GM23248 (cell line): ENCODE data around the gene DPM3.

ENCODE experiments used
- EZH2 ChIP-seq: fragments of 200-600 bp; sonication (generic); IDR thresholded peaks from 2 replicates; pipeline ENCODE4 v1.6.1; 2018; ENCODE audit warnings: antibody characterized with exemption, mild to moderate bottlenecking; ENCODE audit not compliant: insufficient read depth, poor library complexity, severe bottlenecking
- EZH2phosphoT487 ChIP-seq: fragments of 200-600 bp; sonication (generic); IDR thresholded peaks from 2 replicates; pipeline ENCODE4 v1.6.1; 2018; ENCODE audit warnings: antibody characterized with exemption, moderate library complexity, mild to moderate bottlenecking, low read depth; ENCODE audit not compliant: insufficient read depth

DNA sequence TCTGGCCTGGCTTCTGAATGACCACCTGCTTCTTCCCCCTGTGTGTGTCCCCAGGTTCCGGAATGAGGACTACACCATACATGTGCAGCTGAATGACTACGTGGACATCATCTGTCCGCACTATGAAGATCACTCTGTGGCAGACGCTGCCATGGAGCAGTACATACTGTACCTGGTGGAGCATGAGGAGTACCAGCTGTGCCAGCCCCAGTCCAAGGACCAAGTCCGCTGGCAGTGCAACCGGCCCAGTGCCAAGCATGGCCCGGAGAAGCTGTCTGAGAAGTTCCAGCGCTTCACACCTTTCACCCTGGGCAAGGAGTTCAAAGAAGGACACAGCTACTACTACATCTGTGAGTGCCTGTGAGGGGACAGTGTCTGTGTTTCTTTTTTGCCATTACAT lies 9.0 kb downstream of the DPM3 start:
- no peak for TF ChIP-seq EZH2phosphoT487
- TF ChIP-seq EZH2: no peak
